Endothelial cell (in vitro differentiated cells): Measurements from ENCODE around the gene ANO10. TPM values are rescaled to one million over a fixed set of nuclear protein-coding genes. Genes with fewer than 3 reads are reported as not detected.
A peak's percentile ranks its signal among the peaks of the same experiment; 100 is the strongest.

ENCODE experiments used
- DNase-seq: peaks from one replicate; pipeline ENCODE4 v3.0.0; 2021; ENCODE audit warnings: low spot score
- H3K27ac Mint-ChIP-seq: one replicate; pipeline ENCODE4 v1.8.0; 2021; ENCODE audit warnings: mixed read lengths, inconsistent platforms; ENCODE audit not compliant: unreplicated experiment
- H3K27me3 Mint-ChIP-seq: one replicate; pipeline ENCODE4 v1.8.0; 2021; ENCODE audit warnings: mild to moderate bottlenecking, moderate library complexity, mixed read lengths, inconsistent platforms; ENCODE audit not compliant: unreplicated experiment
- H3K36me3 Mint-ChIP-seq: one replicate; pipeline ENCODE4 v1.8.0; 2021; ENCODE audit warnings: mild to moderate bottlenecking, low read depth, mixed read lengths, inconsistent platforms; ENCODE audit not compliant: unreplicated experiment
- H3K4me1 Mint-ChIP-seq: one replicate; pipeline ENCODE4 v1.8.0; 2021; ENCODE audit warnings: mild to moderate bottlenecking, mixed read lengths, inconsistent platforms; ENCODE audit not compliant: unreplicated experiment
- H3K4me3 Mint-ChIP-seq: one replicate; pipeline ENCODE4 v1.8.0; 2021; ENCODE audit warnings: mild to moderate bottlenecking, mixed read lengths, inconsistent platforms; ENCODE audit not compliant: unreplicated experiment
- H3K9me3 Mint-ChIP-seq: one replicate; pipeline ENCODE4 v1.8.0; 2021; ENCODE audit warnings: mixed read lengths, inconsistent platforms; ENCODE audit not compliant: unreplicated experiment
- CTCF ChIP-seq: fragments of 200-600 bp; sonication (generic); IDR thresholded peaks from one replicate; pipeline ENCODE4 v1.5.0; 2021; ENCODE audit warnings: antibody characterized with exemption; ENCODE audit not compliant: unreplicated experiment
- total RNA-seq: library from RNA; stranded (reverse); fragmentation: NEBNext Ultra II Directional; extraction: Animal tissue kit (Norgen Biotek cat#: 25700); gene quantifications from one replicate; pipeline ENCODE4 v1.2.1, GENCODE V29; 2021; ENCODE audit not compliant: unreplicated experiment

Gene ANO10
- total RNA-seq, 1 donor from 2014 or later: 112 TPM

GRCh38 chr3:43345877-43346276 is 275.9 kb downstream of the ANO10 start:
- DNase-seq: no peak
- Mint-ChIP-seq H3K27me3 (peaks cover 6% of the 10 kb centered on the region), H3K4me1 (peaks cover 24% of the 10 kb centered on the region), H3K36me3 (peaks cover 76% of the 10 kb centered on the region), H3K4me3 (no peak overlapping the region), H3K27ac (peak overlapping the region; percentile 64), H3K9me3 (no peaks in the 10 kb centered on the region)
- TF ChIP-seq CTCF: no peak

- TF ChIP-seq CTCF: no peak
- H3K36me3 Mint-ChIP-seq: peaks cover 74% of the 10 kb centered on the region
- peak overlapping the region; percentile 21 for H3K4me3 Mint-ChIP-seq
- no peak for DNase-seq
- H3K4me1 Mint-ChIP-seq: peaks cover 24% of the 10 kb centered on the region
- peaks cover 6% of the 10 kb centered on the region for H3K27me3 Mint-ChIP-seq
- no peaks in the 10 kb centered on the region for H3K9me3 Mint-ChIP-seq
- H3K27ac Mint-ChIP-seq: peak overlapping the region; percentile 64
Observed at GRCh38 chr3:43345246-43345645, 276.6 kb downstream of the ANO10 start.

- H3K4me3 Mint-ChIP-seq: no peak overlapping the region
- H3K36me3 Mint-ChIP-seq: peaks cover 73% of the 10 kb centered on the region
- H3K9me3 Mint-ChIP-seq: no peaks in the 10 kb centered on the region
- peaks cover 24% of the 10 kb centered on the region for H3K4me1 Mint-ChIP-seq
- peaks cover 6% of the 10 kb centered on the region for H3K27me3 Mint-ChIP-seq
- DNase-seq: no peak
- no peak for TF ChIP-seq CTCF
- H3K27ac Mint-ChIP-seq: no peak overlapping the region
Observed at GRCh38 chr3:43344520-43344919, 277.3 kb downstream of the ANO10 start.

GRCh38 chr3:43343815-43344214 is 278.0 kb downstream of the ANO10 start:
- H3K4me3 Mint-ChIP-seq: peak overlapping the region; percentile 65
- no peaks in the 10 kb centered on the region for H3K9me3 Mint-ChIP-seq
- H3K4me1 Mint-ChIP-seq: peaks cover 19% of the 10 kb centered on the region
- H3K27me3 Mint-ChIP-seq: peaks cover 6% of the 10 kb centered on the region
- no peak overlapping the region for H3K27ac Mint-ChIP-seq
- TF ChIP-seq CTCF: no peak
- H3K36me3 Mint-ChIP-seq: peaks cover 69% of the 10 kb centered on the region
- no peak for DNase-seq

GRCh38 chr3:43343185-43343584 is 278.6 kb downstream of the ANO10 start:
- no peak for DNase-seq
- Mint-ChIP-seq H3K27ac (no peak overlapping the region), H3K4me3 (peak overlapping the region; percentile 65), H3K27me3 (peaks cover 4% of the 10 kb centered on the region), H3K9me3 (no peaks in the 10 kb centered on the region), H3K36me3 (peaks cover 69% of the 10 kb centered on the region), H3K4me1 (peaks cover 14% of the 10 kb centered on the region)
- no peak for TF ChIP-seq CTCF
